Glutamatergic neuron (in vitro differentiated cells): ENCODE measurements around the gene PFKL. TPM values are rescaled to one million over a fixed set of nuclear protein-coding genes. Genes with fewer than 3 reads are reported as not detected.

ENCODE experiments used
- DNase-seq: peaks from one replicate; pipeline ENCODE4 v3.0.0; 2022
- H3K27ac Mint-ChIP-seq: one replicate; pipeline ENCODE4 v1.8.0; 2020; ENCODE audit warnings: mild to moderate bottlenecking, mixed read lengths, inconsistent platforms; ENCODE audit not compliant: unreplicated experiment
- H3K27me3 Mint-ChIP-seq: one replicate; pipeline ENCODE4 v1.8.0; 2020; ENCODE audit warnings: mild to moderate bottlenecking, moderate library complexity, mixed read lengths, inconsistent platforms; ENCODE audit not compliant: unreplicated experiment
- H3K36me3 Mint-ChIP-seq: one replicate; pipeline ENCODE4 v1.8.0; 2020; ENCODE audit warnings: mild to moderate bottlenecking, mixed read lengths, inconsistent platforms; ENCODE audit not compliant: unreplicated experiment
- H3K4me1 Mint-ChIP-seq: one replicate; pipeline ENCODE4 v1.8.0; 2020; ENCODE audit warnings: mild to moderate bottlenecking, low read depth, mixed read lengths, inconsistent platforms; ENCODE audit not compliant: unreplicated experiment
- H3K4me3 Mint-ChIP-seq: one replicate; pipeline ENCODE4 v1.8.0; 2020; ENCODE audit warnings: mild to moderate bottlenecking, mixed read lengths, inconsistent platforms; ENCODE audit not compliant: unreplicated experiment
- H3K9me3 Mint-ChIP-seq: one replicate; pipeline ENCODE4 v1.8.0; 2020; ENCODE audit warnings: mild to moderate bottlenecking, moderate library complexity, mixed read lengths, inconsistent platforms; ENCODE audit not compliant: unreplicated experiment
- total RNA-seq: library from RNA; stranded (reverse); fragmentation: NEBNext Ultra II Directional; extraction: Animal tissue kit (Norgen Biotek cat#: 25700); gene quantifications from one replicate; pipeline ENCODE4 v1.2.1, GENCODE V29; 2021; ENCODE audit not compliant: unreplicated experiment
- TF ChIP-seq, protein P1 (sequence below): fragments of 200-600 bp; sonication (generic); IDR thresholded peaks from one replicate; pipeline ENCODE4 v1.5.0; 2021; ENCODE audit not compliant: partially characterized antibody, unreplicated experiment

The PFKL gene
- total RNA-seq, 1 donor from 2014 or later, result 48.6 TPM

DNA sequence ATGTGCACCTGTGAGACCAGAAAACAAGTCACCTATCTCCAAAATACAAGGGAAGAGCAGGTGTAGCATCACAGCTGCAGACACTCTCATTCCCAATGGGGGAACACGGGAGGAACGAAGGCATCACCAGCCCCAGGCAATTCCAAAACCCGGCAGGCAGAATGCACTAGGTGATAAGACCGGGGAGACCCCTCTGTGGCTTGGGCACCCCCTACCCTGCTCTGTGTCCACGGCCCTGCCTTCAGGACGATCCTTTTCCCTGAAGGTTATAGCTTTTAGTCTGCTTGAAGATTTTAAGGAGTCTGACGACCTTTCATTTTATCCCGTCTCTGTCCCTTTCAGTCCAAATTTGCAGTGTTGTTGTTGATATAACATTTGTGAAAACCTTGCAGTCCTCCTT, 72.8 kb downstream of the PFKL start:
- H3K4me3 Mint-ChIP-seq, result no peak overlapping the region
- peaks cover 16% of the 10 kb centered on the region for H3K36me3 Mint-ChIP-seq
- H3K9me3 Mint-ChIP-seq, result peaks cover 7% of the 10 kb centered on the region
- H3K4me1 Mint-ChIP-seq, result no peaks in the 10 kb centered on the region
- H3K27ac Mint-ChIP-seq, result no peak overlapping the region
- H3K27me3 Mint-ChIP-seq, result peaks cover 4% of the 10 kb centered on the region
- TF ChIP-seq, protein P1, sequence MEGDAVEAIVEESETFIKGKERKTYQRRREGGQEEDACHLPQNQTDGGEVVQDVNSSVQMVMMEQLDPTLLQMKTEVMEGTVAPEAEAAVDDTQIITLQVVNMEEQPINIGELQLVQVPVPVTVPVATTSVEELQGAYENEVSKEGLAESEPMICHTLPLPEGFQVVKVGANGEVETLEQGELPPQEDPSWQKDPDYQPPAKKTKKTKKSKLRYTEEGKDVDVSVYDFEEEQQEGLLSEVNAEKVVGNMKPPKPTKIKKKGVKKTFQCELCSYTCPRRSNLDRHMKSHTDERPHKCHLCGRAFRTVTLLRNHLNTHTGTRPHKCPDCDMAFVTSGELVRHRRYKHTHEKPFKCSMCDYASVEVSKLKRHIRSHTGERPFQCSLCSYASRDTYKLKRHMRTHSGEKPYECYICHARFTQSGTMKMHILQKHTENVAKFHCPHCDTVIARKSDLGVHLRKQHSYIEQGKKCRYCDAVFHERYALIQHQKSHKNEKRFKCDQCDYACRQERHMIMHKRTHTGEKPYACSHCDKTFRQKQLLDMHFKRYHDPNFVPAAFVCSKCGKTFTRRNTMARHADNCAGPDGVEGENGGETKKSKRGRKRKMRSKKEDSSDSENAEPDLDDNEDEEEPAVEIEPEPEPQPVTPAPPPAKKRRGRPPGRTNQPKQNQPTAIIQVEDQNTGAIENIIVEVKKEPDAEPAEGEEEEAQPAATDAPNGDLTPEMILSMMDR, result no peak
- DNase-seq, result no peak

- Mint-ChIP-seq H3K36me3 (peaks cover 16% of the 10 kb centered on the region), H3K4me3 (no peak overlapping the region), H3K27ac (no peak overlapping the region), H3K27me3 (peaks cover 2% of the 10 kb centered on the region), H3K4me1 (no peaks in the 10 kb centered on the region), H3K9me3 (peaks cover 9% of the 10 kb centered on the region)
- DNase-seq, result no peak
- TF ChIP-seq, protein P1, result no peak
These were observed 74.9 kb downstream of the PFKL start for GRCh38 chr21:44374601-44375280.

DNA sequence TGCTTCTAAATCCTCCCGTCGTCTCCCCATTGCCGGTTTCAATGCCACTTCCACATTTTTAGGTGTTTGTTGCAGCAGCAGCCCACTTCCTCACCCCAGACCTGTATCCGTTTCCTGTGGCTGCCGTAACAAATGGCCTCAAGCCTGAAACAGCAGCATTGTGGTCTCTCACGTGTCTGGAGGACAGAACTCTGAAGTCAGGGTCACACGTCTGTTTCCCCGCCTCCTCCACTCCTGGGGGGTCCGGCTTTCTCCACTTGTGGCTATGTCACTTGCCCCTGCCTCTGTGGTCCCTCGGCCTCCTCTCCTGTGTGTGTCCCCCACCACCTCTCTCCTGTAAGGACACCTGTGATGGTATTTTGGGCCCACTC, 75.4 kb downstream of the PFKL start:
- no peak for DNase-seq
- H3K9me3 Mint-ChIP-seq, result peaks cover 9% of the 10 kb centered on the region
- peaks cover under 1% of the 10 kb centered on the region for H3K4me1 Mint-ChIP-seq
- TF ChIP-seq, protein P1, result no peak
- no peak overlapping the region for H3K4me3 Mint-ChIP-seq
- no peak overlapping the region for H3K27ac Mint-ChIP-seq
- H3K27me3 Mint-ChIP-seq, result peaks cover 2% of the 10 kb centered on the region
- H3K36me3 Mint-ChIP-seq, result peaks cover 16% of the 10 kb centered on the region

GRCh38 chr21:44375761-44376241, 75.9 kb downstream of the PFKL start:
- Mint-ChIP-seq H3K36me3 (peaks cover 16% of the 10 kb centered on the region), H3K27me3 (peaks cover 2% of the 10 kb centered on the region)

GRCh38 chr21:44376606-44377005, 76.8 kb downstream of the PFKL start:
- H3K36me3 Mint-ChIP-seq, result peaks cover 12% of the 10 kb centered on the region
- TF ChIP-seq, protein P1, result no peak
- no peak for DNase-seq
- peaks cover 2% of the 10 kb centered on the region for H3K27me3 Mint-ChIP-seq
- peaks cover 7% of the 10 kb centered on the region for H3K9me3 Mint-ChIP-seq
- H3K27ac Mint-ChIP-seq, result peak overlapping the region; percentile 46
- peaks cover 1% of the 10 kb centered on the region for H3K4me1 Mint-ChIP-seq
- H3K4me3 Mint-ChIP-seq, result no peak overlapping the region

More at GRCh38 chr21:44375761-44376241, 75.9 kb downstream of the PFKL start:
- H3K9me3 Mint-ChIP-seq, result peaks cover 9% of the 10 kb centered on the region
- DNase-seq, result no peak
- TF ChIP-seq, protein P1, result no peak
- H3K4me3 Mint-ChIP-seq, result no peak overlapping the region
- H3K4me1 Mint-ChIP-seq, result peaks cover 1% of the 10 kb centered on the region
- no peak overlapping the region for H3K27ac Mint-ChIP-seq

Other genes starting within 250 kb of the PFKL start
- 22.1 TPM for gene PWP2, start 192.7 kb upstream of the PFKL start, total RNA-seq
- gene GATD3, start 166.4 kb upstream of the PFKL start, total RNA-seq, result 64.6 TPM
- gene ICOSLG, start 59.1 kb upstream of the PFKL start, total RNA-seq, result 0.37 TPM
- not detected for gene DNMT3L, start 38.2 kb upstream of the PFKL start, total RNA-seq
- gene AIRE, start 14.2 kb upstream of the PFKL start, total RNA-seq, result not detected
- 20.6 TPM for gene CFAP410, start 39.3 kb downstream of the PFKL start, total RNA-seq
- not detected for gene TRPM2, start 53.6 kb downstream of the PFKL start, total RNA-seq
- gene LRRC3, start 155.5 kb downstream of the PFKL start, total RNA-seq, result 5.8 TPM
- not detected for gene KRTAP10-1, start 240.1 kb downstream of the PFKL start, total RNA-seq